Adrenal gland (tissue), 12 donors: ENCODE data around the gene KLHDC10. TPM values are rescaled to one million over a fixed set of nuclear protein-coding genes. Genes with fewer than 3 reads are reported as not detected.
A peak's percentile ranks its signal among the peaks of the same experiment; 100 is the strongest.
"Not testable (repeated sequence)": the region's sequence is repeated elsewhere in the genome, so short reads cannot be mapped to it uniquely, and the experiment has no call there.

Experiments
- DNase-seq, 7 donors: peaks; one replicate each; pipeline ENCODE4 v3.0.0-alpha.2; 2019 to 2020
- H3K27ac ChIP-seq, 5 donors: fragments of 200-600 bp; sonication (generic) in 4 of 5; 1 replicate in 3 of 5; 2 replicates in 2 of 5; pipeline versions ENCODE4 v1.5.1 to v1.8.0; 2016 to 2020; ENCODE audit warnings: mild to moderate bottlenecking in 1 of 5
- H3K27me3 ChIP-seq: fragments of 200-600 bp; 2 replicates; pipeline ENCODE4 v1.8.0; 2021
- H3K36me3 ChIP-seq, 2 donors: fragments of 200-600 bp; replicated peaks in 1 of 2; 1 replicate in 1 of 2; 2 replicates in 1 of 2; pipeline versions ENCODE4 v1.5.1 to v1.8.0; 2018 to 2022
- H3K4me1 ChIP-seq, 2 donors: fragments of 200-600 bp; replicated peaks in 1 of 2; 1 replicate in 1 of 2; 2 replicates in 1 of 2; pipeline versions ENCODE4 v1.5.1 to v1.8.0; 2018 to 2021
- H3K4me3 ChIP-seq, 4 donors: fragments of 200-600 bp; sonication (generic) in 3 of 4; one replicate each; pipeline ENCODE4 v1.5.1; 2016 to 2018
- H3K9me3 ChIP-seq, 3 donors: fragments of 200-600 bp; sonication (generic) in 1 of 3; replicated peaks in 1 of 3; 1 replicate in 2 of 3; 2 replicates in 1 of 3; pipeline versions ENCODE4 v1.5.1 to v1.8.0; 2016 to 2021
- POLR2A ChIP-seq, 2 donors: fragments of 450-650 bp; IDR thresholded peaks; one replicate each; pipeline ENCODE4 v1.6.1; 2017; ENCODE audit warnings: antibody characterized with exemption in 2 of 2, mild to moderate bottlenecking in 2 of 2, moderate library complexity in 1 of 2
- WGBS, 4 donors: extraction: QIAGEN DNeasy Blood & Tissue Kit in 2 of 4; methylation state at CpG; one replicate each; pipeline versions ENCODE4 v1.1.5 to v1.1.7; 2013 to 2017; 5-methylcytosine and 5-hydroxymethylcytosine counted together
- intact Hi-C, 2 donors: fragments of 100-400 bp; cut with DNase I; formaldehyde crosslinking; loops; one replicate each; pipeline versions ENCODE4 v1.14.1 to v1.15.0; 2022 to 2023
- polyA plus RNA-seq, 3 donors: library from polyadenylated mRNA; stranded (reverse); fragments of 200-250 nt in 2 of 3; fragments of 350-450 nt in 1 of 3; fragmentation: Illumina TruSeq in 1 of 3; extraction: RNeasy Lipid Tissue Mini Kit (QIAGEN cat#74804) in 1 of 3; gene quantifications; one replicate each; pipeline ENCODE4 v1.2.3, GENCODE V29; 2013 to 2014
- total RNA-seq, 9 donors: library from RNA; depleted of rRNA in 4 of 9; stranded (reverse); fragments of >200 nt in 4 of 9; fragments of 120-200 nt in 1 of 9; fragmentation: NEBNext Ultra II Directional in 1 of 9; extraction: Animal tissue kit (Norgen Biotek cat#: 25700) in 1 of 9; gene quantifications; one replicate each; pipeline versions ENCODE4 v1.1.0 to v1.2.4, GENCODE V29; 2013 to 2023
- TF ChIP-seq, protein P1 (sequence below), 6 experiments: fragments of 450-650 bp in 4 of 6; fragments of 200-600 bp in 2 of 6; sonication (generic) in 1 of 6; IDR thresholded peaks; 1 replicate in 5 of 6; 2 replicates in 1 of 6; pipeline versions ENCODE4 v1.5.1 to v1.8.0; 2016 to 2021; ENCODE audit warnings: antibody characterized with exemption in 6 of 6, mild to moderate bottlenecking in 2 of 6, moderate library complexity in 1 of 6
- donor health status: healthy with polysubstance abuse.
- donor health status: Bipolar disorder and iron deficiency.
- donor health status: DM: yes; HTN: yes; CAD: no.
- donor health status: DM: no; HTN: no; CAD: no.
- donor health status: DM: no; HTN: no; CAD: no.
- donor health status: DM: yes; HTN: yes; CAD: no.

The KLHDC10 gene
- total and polyA plus RNA-seq, 12 donors: 13.4 to 57.2 (median 33.4) TPM

DNA sequence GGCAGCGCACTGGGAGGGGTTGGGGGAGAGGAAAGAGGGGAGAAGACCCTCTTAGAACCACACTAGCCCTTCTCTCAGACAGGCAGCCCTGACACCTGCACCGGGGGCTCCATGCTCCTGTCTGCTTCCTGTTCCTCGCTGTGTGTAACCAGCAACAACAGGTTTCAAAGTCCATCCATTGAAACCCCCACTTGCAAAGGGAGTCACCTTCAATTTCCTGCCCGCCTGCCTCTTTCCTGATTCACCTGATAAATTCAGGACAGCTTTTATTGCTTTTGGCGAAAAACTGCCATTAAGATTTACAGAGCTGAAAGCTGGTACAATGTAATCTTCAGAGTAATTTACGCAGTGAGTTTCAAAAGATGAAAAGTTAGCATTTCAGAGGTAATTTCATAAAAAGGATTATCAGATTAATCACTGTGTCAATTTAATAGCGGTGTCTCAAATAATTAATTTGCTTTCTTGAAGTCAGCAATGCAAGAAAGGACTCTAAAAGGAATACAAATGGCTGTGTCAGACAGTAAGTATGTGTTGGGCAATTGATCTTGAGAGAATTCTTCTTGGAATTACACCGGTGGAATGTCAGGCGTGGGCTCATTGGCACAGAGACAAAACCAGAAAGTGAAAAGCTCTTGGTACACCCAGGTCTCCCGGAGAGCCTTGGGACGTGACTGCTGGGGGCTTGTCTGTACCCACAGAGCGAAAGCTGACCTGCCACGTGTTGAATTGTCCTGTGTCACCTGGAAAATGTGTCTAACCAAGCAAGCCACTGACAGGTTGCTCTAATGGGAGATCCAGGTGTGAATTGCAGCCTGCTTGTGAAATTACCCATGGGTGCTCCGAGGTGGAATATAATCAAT is 74.2 kb downstream of the KLHDC10 start:
- Histone ChIP-seq H3K27ac (peak overlapping the region in 1 of 5 donors; percentile 5), H3K27me3 (no peaks in the 10 kb centered on the region), H3K9me3 (no peaks in the 10 kb centered on the region), H3K4me1 (peaks cover 0 to 7% of the 10 kb centered on the region in 2 donors), H3K4me3 (no peak overlapping the region), H3K36me3 (no peaks in the 10 kb centered on the region)
- intact Hi-C loops: no loop called here
- WGBS, 4 donors: 67 to 78% (median 73%) methylated on average over 10 to 14 of the region's 14 CpGs
- TF ChIP-seq POLR2A (IDR thresholded peaks at IDR 0.05): no peak
- TF ChIP-seq, protein P1, sequence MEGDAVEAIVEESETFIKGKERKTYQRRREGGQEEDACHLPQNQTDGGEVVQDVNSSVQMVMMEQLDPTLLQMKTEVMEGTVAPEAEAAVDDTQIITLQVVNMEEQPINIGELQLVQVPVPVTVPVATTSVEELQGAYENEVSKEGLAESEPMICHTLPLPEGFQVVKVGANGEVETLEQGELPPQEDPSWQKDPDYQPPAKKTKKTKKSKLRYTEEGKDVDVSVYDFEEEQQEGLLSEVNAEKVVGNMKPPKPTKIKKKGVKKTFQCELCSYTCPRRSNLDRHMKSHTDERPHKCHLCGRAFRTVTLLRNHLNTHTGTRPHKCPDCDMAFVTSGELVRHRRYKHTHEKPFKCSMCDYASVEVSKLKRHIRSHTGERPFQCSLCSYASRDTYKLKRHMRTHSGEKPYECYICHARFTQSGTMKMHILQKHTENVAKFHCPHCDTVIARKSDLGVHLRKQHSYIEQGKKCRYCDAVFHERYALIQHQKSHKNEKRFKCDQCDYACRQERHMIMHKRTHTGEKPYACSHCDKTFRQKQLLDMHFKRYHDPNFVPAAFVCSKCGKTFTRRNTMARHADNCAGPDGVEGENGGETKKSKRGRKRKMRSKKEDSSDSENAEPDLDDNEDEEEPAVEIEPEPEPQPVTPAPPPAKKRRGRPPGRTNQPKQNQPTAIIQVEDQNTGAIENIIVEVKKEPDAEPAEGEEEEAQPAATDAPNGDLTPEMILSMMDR (IDR thresholded peaks at IDR 0.05): no peak
- peak in 1 of 7 donors; percentile 37 for DNase-seq

DNA sequence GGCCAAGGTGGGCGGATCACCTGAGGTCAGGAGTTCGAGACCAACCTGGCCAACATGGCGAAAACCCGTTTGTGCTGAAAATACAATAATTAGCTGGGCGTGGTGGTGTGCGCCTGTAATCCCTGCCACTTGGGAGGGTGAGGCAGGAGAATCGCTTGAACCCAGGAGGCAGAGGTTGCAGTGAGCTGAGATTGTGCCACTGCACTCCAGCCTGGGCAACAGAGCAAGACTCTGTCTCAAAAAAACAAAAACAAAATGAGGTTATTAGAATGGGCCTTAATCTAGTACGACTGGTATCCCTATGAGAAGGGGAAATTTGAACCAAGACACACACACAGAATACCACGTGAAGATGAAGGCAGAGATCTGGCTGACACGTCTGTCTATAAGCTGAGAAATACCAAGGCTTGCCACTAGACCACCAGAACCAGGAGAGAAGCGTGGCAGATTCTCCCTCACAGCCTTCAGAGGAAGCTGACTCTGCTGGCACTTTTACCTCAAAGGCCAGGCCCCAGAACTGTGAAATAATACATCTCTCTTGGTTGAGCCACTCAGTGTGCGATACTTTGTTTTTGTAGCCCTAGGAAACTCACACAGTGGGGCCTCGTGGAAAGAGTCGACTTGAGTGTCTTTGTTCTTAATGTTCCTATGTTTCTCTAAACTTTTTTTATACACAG is 75.2 kb downstream of the KLHDC10 start:
- no peaks in the 10 kb centered on the region for H3K36me3 ChIP-seq
- no peaks in the 10 kb centered on the region for H3K27me3 ChIP-seq
- intact Hi-C loops: no loop called here
- WGBS, 4 donors: 89 to 91% (median 90%) methylated on average over 14 of the region's 14 CpGs
- no peak overlapping the region for H3K27ac ChIP-seq
- DNase-seq: no peak
- no peaks in the 10 kb centered on the region for H3K9me3 ChIP-seq
- no peak overlapping the region for H3K4me3 ChIP-seq
- TF ChIP-seq, protein P1 (IDR thresholded peaks at IDR 0.05): no peak
- TF ChIP-seq POLR2A (IDR thresholded peaks at IDR 0.05): no peak
- H3K4me1 ChIP-seq: peaks cover 0 to 7% of the 10 kb centered on the region in 2 donors

DNA sequence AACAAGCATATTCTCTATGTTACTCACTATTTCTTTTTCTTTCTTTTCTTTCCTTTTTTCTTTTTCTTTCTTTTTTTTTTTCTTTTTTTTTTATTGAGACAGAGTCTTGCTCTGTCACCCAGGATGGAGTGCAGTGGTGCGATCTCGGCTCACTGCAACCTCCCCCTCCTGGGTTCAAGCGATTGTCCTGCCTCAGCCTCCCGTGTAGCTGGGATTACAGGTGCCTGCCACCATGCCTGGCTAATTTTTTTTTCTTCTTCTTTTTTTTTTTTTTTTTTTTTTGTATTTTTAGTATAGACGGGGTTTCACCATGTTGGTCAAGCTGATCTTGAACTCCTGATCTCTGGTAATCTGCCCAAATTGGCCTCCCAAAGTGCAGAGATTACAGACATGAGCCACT is 75.8 kb downstream of the KLHDC10 start:
- intact Hi-C loops, H3K36me3 ChIP-seq, H3K27ac ChIP-seq, H3K4me3 ChIP-seq, H3K9me3 ChIP-seq, H3K27me3 ChIP-seq, H3K4me1 ChIP-seq, DNase-seq: not testable (repeated sequence)
- 87 to 94% (median 90%) methylated on average over 5 of the region's 5 CpGs for WGBS, 4 donors

DNA sequence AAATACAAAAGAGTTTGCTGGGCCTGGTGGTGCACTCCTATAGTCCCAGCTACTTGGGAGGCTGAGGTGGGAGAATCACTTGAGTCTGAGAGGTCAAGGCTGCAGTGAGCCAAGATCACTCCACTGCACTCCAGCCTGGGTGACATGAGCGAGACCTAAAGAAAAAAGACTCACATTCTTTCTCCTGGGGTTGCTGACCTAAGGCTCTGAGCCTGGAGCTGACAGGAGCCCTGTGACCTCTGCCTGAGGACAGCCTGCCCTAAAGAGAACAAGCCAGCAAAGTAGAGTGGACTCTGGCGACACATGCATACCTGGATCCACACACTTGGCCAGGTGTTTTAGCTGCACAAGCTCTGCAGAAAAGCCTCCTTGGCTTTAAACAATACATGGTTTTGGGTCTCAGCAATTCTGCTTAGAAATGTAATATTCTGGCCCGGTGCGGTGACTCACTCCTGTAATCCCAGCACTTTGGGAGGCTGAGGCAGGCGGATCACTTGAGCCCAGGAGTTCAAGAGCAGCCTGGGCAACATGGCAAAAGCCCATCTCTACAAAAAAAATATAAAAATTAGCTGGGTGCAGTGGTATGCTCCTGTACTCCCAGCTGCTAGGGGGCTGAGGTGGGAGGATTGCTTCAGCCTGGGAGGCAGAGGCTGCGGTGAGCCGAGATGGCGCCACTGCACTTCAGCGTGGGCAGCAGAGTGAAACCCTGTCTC is 76.5 kb downstream of the KLHDC10 start:
- no peak overlapping the region for H3K4me3 ChIP-seq
- H3K36me3 ChIP-seq: no peaks in the 10 kb centered on the region
- DNase-seq: peak in 1 of 7 donors; percentile 20
- TF ChIP-seq POLR2A (IDR thresholded peaks at IDR 0.05): no peak
- TF ChIP-seq, protein P1 (IDR thresholded peaks at IDR 0.05): no peak
- 94 to 97% (median 96%) methylated on average over 9 of the region's 9 CpGs for WGBS, 4 donors
- no peaks in the 10 kb centered on the region for H3K27me3 ChIP-seq
- H3K9me3 ChIP-seq: no peaks in the 10 kb centered on the region
- H3K4me1 ChIP-seq: no peaks in the 10 kb centered on the region
- intact Hi-C loops: no loop called here
- no peak overlapping the region for H3K27ac ChIP-seq
